ENCODE results near the gene OR51A7. TPM values are rescaled to one million over a fixed set of nuclear protein-coding genes. Genes with fewer than 3 reads are reported as not detected.
"Not testable (repeated sequence)": the region's sequence is repeated elsewhere in the genome, so short reads cannot be mapped to it uniquely, and the experiment has no call there.

The OR51A7 gene, protein sequence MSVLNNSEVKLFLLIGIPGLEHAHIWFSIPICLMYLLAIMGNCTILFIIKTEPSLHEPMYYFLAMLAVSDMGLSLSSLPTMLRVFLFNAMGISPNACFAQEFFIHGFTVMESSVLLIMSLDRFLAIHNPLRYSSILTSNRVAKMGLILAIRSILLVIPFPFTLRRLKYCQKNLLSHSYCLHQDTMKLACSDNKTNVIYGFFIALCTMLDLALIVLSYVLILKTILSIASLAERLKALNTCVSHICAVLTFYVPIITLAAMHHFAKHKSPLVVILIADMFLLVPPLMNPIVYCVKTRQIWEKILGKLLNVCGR
- total RNA-seq (2022) (not detected in 2 replicates), Bru-seq, nascent RNA (not detected), BruChase-seq, experiment 1, labeled RNA remaining after a 6-hour chase (not detected), BruChase-seq, experiment 2, labeled RNA remaining after a 2-hour chase (not detected)
- long read RNA-seq: 0 reads

DNA sequence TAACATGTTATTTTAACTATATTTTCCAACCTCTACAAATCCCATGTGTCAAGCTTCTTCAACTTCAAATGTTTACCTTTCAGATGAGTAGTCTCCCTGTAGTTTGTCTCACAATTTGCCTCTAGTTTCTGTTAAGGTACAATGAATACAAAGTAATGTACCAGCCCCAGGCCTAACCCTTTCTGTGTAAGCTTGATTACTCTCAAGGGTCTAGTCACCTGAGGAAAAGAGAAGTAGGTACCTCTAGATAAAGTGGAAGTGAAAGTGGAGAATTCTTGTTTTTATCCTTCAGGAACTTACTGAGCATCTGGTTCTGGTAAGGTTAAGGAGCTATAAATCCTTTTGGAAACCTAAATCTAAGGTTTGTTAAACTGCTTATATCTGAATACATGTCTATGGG, at the start of gene OR51A7:
Gene OR51A7, plus strand, starts transcription at position 300 of the 400 bp plus-strand sequence. CDS start 3,587 bp downstream, outside the sequence.
- Mint-ChIP-seq H3K4me1 (ENCODE audit: insufficient read depth, unreplicated experiment) (no peaks in the 10 kb centered on the region), H3K9me3 (ENCODE audit: unreplicated experiment) (peaks cover under 1% of the 10 kb centered on the region), H3K36me3 (ENCODE audit: insufficient read depth, unreplicated experiment) (no peaks in the 10 kb centered on the region), H3K27ac (ENCODE audit: low read depth, unreplicated experiment) (no peak within 1 kb of the TSS), H3K27me3 (ENCODE audit: insufficient read depth, unreplicated experiment) (peaks cover 46% of the 10 kb centered on the region), H3K4me3 (ENCODE audit: unreplicated experiment) (no peak within 1 kb of the TSS)
- intact Hi-C loops (cut with micrococcal nuclease): no loop called here
- CTCF ChIA-PET: no interaction called here
- TF ChIP-seq, protein P1, sequence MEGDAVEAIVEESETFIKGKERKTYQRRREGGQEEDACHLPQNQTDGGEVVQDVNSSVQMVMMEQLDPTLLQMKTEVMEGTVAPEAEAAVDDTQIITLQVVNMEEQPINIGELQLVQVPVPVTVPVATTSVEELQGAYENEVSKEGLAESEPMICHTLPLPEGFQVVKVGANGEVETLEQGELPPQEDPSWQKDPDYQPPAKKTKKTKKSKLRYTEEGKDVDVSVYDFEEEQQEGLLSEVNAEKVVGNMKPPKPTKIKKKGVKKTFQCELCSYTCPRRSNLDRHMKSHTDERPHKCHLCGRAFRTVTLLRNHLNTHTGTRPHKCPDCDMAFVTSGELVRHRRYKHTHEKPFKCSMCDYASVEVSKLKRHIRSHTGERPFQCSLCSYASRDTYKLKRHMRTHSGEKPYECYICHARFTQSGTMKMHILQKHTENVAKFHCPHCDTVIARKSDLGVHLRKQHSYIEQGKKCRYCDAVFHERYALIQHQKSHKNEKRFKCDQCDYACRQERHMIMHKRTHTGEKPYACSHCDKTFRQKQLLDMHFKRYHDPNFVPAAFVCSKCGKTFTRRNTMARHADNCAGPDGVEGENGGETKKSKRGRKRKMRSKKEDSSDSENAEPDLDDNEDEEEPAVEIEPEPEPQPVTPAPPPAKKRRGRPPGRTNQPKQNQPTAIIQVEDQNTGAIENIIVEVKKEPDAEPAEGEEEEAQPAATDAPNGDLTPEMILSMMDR (IDR thresholded peaks at IDR 0.05; ENCODE audit: unreplicated experiment): no peak
- no TSS peak for BruUV-seq (replicated peaks)
- POLR2A ChIA-PET: no interaction called here
- DNase-seq (ENCODE audit: unreplicated experiment): no peak

DNA sequence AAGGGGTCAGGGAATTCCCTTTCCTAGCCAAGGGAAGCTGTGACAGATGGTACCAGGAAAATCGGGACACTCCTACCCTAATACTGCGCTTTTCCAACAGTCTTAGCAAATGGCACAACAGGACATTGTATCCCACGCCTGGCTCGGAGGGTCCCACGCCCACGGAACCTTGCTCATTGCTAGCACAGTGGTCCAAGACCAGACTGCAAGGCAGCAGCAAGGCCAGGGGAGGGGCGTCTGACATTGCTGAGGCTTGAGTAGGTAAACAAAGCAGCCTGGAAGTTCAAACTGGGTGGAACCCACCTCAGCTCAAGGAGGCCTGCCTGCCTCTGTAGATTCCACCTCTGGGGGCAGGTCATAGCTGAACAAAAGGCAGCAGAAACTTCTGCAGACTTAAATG, 49.3 kb upstream of the OR51A7 start:
- H3K4me1 Mint-ChIP-seq (ENCODE audit: insufficient read depth, unreplicated experiment); H3K36me3 Mint-ChIP-seq (ENCODE audit: insufficient read depth, unreplicated experiment); H3K4me3 Mint-ChIP-seq (ENCODE audit: unreplicated experiment); DNase-seq (ENCODE audit: unreplicated experiment); H3K27ac Mint-ChIP-seq (ENCODE audit: low read depth, unreplicated experiment); BruUV-seq (replicated peaks); intact Hi-C loops (cut with micrococcal nuclease); CTCF ChIA-PET; POLR2A ChIA-PET: not testable (repeated sequence)
- H3K9me3 Mint-ChIP-seq (ENCODE audit: unreplicated experiment): peaks cover 10% of the 10 kb centered on the region
- peaks cover 11% of the 10 kb centered on the region for H3K27me3 Mint-ChIP-seq (ENCODE audit: insufficient read depth, unreplicated experiment)

- Mint-ChIP-seq H3K9me3 (ENCODE audit: unreplicated experiment) (peaks cover 16% of the 10 kb centered on the region), H3K27me3 (ENCODE audit: insufficient read depth, unreplicated experiment) (peaks cover 13% of the 10 kb centered on the region), H3K27ac (ENCODE audit: low read depth, unreplicated experiment) (no peak overlapping the region), H3K4me1 (ENCODE audit: insufficient read depth, unreplicated experiment) (no peaks in the 10 kb centered on the region), H3K4me3 (ENCODE audit: unreplicated experiment) (no peak overlapping the region), H3K36me3 (ENCODE audit: insufficient read depth, unreplicated experiment) (no peaks in the 10 kb centered on the region)
- TF ChIP-seq, protein P1 (IDR thresholded peaks at IDR 0.05; ENCODE audit: unreplicated experiment): no peak
- intact Hi-C loops (cut with micrococcal nuclease): no loop called here
- no TSS peak for BruUV-seq (replicated peaks)
- ChIA-PET CTCF (no interaction called here), POLR2A (interaction anchor here (0.6 kb wide), 1 partner anchor 38 kb away, joined by 4 read pairs; no protein-coding TSS in a partner anchor)
- DNase-seq (ENCODE audit: unreplicated experiment): no peak
Observed at GRCh38 chr11:4862447-4863236, 40.9 kb upstream of the OR51A7 start.

DNA sequence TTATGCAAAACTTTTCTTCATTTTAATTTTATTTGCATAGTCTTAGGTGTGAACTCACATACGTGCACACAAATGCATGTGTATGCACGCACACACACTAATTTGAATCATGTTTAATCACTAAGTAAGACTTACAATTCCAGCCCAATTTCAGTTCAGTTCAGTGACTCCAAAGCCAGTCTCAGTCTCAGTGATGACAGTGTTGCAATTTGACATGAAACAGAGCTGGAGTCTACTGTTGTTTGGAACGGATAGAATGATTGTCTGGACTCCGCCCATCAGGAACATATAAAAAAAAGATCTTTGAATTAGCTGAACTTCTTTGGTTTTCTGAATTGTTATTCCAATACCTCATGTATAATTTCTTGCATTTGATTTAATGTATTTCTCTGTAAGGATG, 39.7 kb upstream of the OR51A7 start:
- Mint-ChIP-seq H3K4me3 (ENCODE audit: unreplicated experiment) (no peak overlapping the region), H3K27ac (ENCODE audit: low read depth, unreplicated experiment) (no peak overlapping the region), H3K36me3 (ENCODE audit: insufficient read depth, unreplicated experiment) (no peaks in the 10 kb centered on the region), H3K27me3 (ENCODE audit: insufficient read depth, unreplicated experiment) (peaks cover 13% of the 10 kb centered on the region), H3K4me1 (ENCODE audit: insufficient read depth, unreplicated experiment) (no peaks in the 10 kb centered on the region), H3K9me3 (ENCODE audit: unreplicated experiment) (peaks cover 16% of the 10 kb centered on the region)
- no TSS peak for BruUV-seq (replicated peaks)
- intact Hi-C loops (cut with micrococcal nuclease): no loop called here
- no peak for DNase-seq (ENCODE audit: unreplicated experiment)
- CTCF ChIA-PET: no interaction called here
- TF ChIP-seq, protein P1 (IDR thresholded peaks at IDR 0.05; ENCODE audit: unreplicated experiment): no peak
- POLR2A ChIA-PET: no interaction called here

Data from MCF 10A (cell line).